Measurements from ENCODE around the gene MAD1L1.
"Not testable (repeated sequence)": the region's sequence is repeated elsewhere in the genome, so short reads cannot be mapped to it uniquely, and the experiment has no call there.

Gene MAD1L1

DNA sequence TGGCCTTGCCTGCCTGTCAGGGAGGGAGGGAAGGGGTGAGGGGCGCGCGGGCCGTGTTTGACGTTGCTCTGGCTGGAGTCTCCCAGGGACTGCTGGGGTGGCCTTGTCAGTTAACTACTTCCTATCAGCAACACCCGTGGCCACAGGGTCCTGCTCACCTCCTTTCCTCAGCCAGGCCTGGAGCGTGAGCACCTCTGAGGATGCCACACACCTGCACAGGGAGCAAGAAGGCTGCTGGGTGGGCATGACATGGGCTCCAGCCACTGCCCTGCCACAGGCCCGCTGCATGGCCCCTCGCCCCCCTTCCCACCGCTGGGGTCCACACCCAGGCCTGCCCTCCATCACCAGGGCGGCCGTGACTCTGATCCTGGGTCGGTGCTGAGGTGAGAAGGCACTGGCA, 350.3 kb downstream of the MAD1L1 start:
- Histone ChIP-seq H3K27ac (ENCODE audit: low read depth, low read length) (no peak overlapping the region), H3K9me2 (replicated peaks; ENCODE audit: control insufficient read depth, low read length) (no peaks in the 10 kb centered on the region), H4K20me1 (ENCODE audit: control insufficient read depth, insufficient read depth, low read depth, low read length) (no peaks in the 10 kb centered on the region), H3F3A (ENCODE audit: control insufficient read depth, insufficient read depth) (peaks cover under 1% of the 10 kb centered on the region; the same call in 1 of the 2 replicates), H3K9me3 (ENCODE audit: control insufficient read depth, insufficient read depth, low read length) (peaks cover 4% of the 10 kb centered on the region; the same call in 1 of the 2 replicates), H3K27me3 (ENCODE audit: control insufficient read depth, low read length) (no peaks in the 10 kb centered on the region), H3K4me2 (ENCODE audit: low read length) (no peak overlapping the region), H3K79me2 (ENCODE audit: control insufficient read depth, low read length) (no peaks in the 10 kb centered on the region; the same call in 1 of the 2 replicates), H3K4me1 (ENCODE audit: control insufficient read depth, low read length) (no peaks in the 10 kb centered on the region), H3K36me3 (ENCODE audit: control insufficient read depth, low read length) (peaks cover 8% of the 10 kb centered on the region), H3K4me3 (ENCODE audit: low read length) (no peak overlapping the region)
- TF ChIP-seq, protein P1, sequence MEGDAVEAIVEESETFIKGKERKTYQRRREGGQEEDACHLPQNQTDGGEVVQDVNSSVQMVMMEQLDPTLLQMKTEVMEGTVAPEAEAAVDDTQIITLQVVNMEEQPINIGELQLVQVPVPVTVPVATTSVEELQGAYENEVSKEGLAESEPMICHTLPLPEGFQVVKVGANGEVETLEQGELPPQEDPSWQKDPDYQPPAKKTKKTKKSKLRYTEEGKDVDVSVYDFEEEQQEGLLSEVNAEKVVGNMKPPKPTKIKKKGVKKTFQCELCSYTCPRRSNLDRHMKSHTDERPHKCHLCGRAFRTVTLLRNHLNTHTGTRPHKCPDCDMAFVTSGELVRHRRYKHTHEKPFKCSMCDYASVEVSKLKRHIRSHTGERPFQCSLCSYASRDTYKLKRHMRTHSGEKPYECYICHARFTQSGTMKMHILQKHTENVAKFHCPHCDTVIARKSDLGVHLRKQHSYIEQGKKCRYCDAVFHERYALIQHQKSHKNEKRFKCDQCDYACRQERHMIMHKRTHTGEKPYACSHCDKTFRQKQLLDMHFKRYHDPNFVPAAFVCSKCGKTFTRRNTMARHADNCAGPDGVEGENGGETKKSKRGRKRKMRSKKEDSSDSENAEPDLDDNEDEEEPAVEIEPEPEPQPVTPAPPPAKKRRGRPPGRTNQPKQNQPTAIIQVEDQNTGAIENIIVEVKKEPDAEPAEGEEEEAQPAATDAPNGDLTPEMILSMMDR (IDR thresholded peaks at IDR 0.05; ENCODE audit: low read depth, low read length, poor library complexity, severe bottlenecking): no peak

DNA sequence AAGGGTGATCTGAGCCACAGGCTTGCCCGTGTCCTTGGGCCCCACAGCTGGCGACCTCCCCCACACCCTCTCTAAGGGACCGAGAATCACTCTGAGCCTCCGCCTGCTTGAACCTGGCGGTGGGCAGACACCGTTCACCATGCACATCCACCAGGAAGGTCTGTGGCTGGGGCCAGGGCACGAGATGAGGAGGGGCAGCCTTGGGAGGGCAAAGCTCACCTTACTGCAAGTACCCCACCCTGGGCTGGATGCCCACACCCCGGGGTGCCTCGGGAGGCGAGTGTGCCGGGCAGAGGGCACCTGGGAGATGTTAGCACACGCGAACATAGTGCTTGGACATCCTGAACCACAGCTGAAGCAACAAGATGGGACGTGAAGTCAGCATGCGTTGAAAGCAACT, 350.8 kb downstream of the MAD1L1 start:
- H3K36me3 ChIP-seq (ENCODE audit: control insufficient read depth, low read length): peaks cover 3% of the 10 kb centered on the region
- no peak overlapping the region for H3K27ac ChIP-seq (ENCODE audit: low read depth, low read length)
- H3K4me2 ChIP-seq (ENCODE audit: low read length): no peak overlapping the region

DNA sequence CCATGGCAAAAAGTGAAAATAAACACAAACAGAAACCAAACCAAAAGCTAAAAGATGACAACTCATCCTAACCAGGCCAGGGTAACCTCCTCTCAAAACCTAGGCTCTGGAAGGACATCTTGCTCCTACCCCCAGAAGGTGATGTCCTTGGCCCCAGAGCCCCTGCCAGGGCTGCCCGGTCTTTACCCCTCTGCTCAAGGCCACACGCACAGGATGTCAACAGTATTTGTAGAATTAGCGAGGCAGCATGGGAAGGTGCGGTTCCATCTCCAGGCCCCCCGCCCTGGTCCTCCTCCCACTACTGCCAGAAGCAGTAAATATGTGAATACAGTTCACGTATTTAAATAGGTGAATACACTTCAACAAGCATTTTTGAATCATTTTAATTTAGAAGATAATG, 356.1 kb downstream of the MAD1L1 start:
- Histone ChIP-seq H3K9me3 (ENCODE audit: control insufficient read depth, insufficient read depth, low read length) (peaks cover 34% of the 10 kb centered on the region), H3K36me3 (ENCODE audit: control insufficient read depth, low read length) (peaks cover 12% of the 10 kb centered on the region; the same call in 1 of the 2 replicates)

More for the DNA sequence above, 350.8 kb downstream of the MAD1L1 start:
- Histone ChIP-seq H3K9me3 (ENCODE audit: control insufficient read depth, insufficient read depth, low read length) (no peaks in the 10 kb centered on the region), H3K79me2 (ENCODE audit: control insufficient read depth, low read length) (no peaks in the 10 kb centered on the region; the same call in 1 of the 2 replicates), H3F3A (ENCODE audit: control insufficient read depth, insufficient read depth) (no peaks in the 10 kb centered on the region), H3K9me2 (replicated peaks; ENCODE audit: control insufficient read depth, low read length) (no peaks in the 10 kb centered on the region), H3K4me1 (ENCODE audit: control insufficient read depth, low read length) (no peaks in the 10 kb centered on the region), H3K27me3 (ENCODE audit: control insufficient read depth, low read length) (no peaks in the 10 kb centered on the region), H3K4me3 (ENCODE audit: low read length) (no peak overlapping the region), H4K20me1 (ENCODE audit: control insufficient read depth, insufficient read depth, low read depth, low read length) (no peaks in the 10 kb centered on the region)
- TF ChIP-seq EZH2phosphoT487 (IDR thresholded peaks at IDR 0.05; ENCODE audit: borderline replicate concordance, low read length): no peak
- TF ChIP-seq, protein P1 (IDR thresholded peaks at IDR 0.05; ENCODE audit: low read depth, low read length, poor library complexity, severe bottlenecking): no peak

DNA sequence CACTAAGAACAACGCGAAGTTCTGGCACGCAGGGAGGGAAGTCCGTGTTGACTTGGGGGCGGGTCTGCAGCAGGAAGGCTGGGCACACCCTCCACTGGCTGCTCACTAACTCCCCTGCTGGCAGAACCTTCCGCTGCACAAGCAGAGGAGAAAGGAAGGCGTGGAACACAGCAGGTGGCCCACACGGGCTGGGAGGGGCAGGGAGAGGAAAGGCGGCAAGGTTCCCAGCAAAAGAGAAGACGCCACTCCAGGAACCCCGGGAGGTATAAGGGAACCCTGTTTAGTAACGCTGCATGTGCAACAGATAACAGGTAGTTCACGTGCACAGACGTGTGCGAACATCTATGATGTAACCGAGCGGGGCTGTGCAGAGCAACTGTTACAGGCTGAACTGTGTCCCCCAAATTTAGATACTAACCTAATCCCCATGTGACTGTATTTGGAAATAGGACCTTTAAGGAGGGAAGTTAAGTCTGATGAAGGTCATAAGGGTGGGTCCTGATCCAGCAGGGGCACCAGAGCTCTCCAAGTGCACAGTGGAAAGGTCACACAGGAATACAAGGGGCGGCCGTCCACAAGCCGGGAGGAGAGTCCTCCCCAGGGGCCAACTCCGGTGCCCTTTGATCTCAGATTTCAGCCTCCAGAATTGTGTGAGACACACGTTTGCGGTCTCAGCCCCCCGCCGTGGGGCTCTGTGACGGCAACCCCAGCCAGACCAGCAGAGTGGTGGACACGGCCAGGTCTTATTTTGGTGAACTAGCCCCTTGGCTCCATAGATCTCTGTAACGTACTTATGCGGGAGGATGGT, 357.1 kb downstream of the MAD1L1 start:
- H3K27ac ChIP-seq (ENCODE audit: low read depth, low read length); H3F3A ChIP-seq (ENCODE audit: control insufficient read depth, insufficient read depth); H3K79me2 ChIP-seq (ENCODE audit: control insufficient read depth, low read length); H3K4me1 ChIP-seq (ENCODE audit: control insufficient read depth, low read length); H3K27me3 ChIP-seq (ENCODE audit: control insufficient read depth, low read length); H4K20me1 ChIP-seq (ENCODE audit: control insufficient read depth, insufficient read depth, low read depth, low read length); H3K9me2 ChIP-seq (replicated peaks; ENCODE audit: control insufficient read depth, low read length); H3K4me3 ChIP-seq (ENCODE audit: low read length); H3K4me2 ChIP-seq (ENCODE audit: low read length): not testable (repeated sequence)
- Histone ChIP-seq H3K9me3 (ENCODE audit: control insufficient read depth, insufficient read depth, low read length) (peaks cover 44% of the 10 kb centered on the region), H3K36me3 (ENCODE audit: control insufficient read depth, low read length) (peaks cover 12% of the 10 kb centered on the region; the same call in 1 of the 2 replicates)

More for the DNA sequence above, 356.1 kb downstream of the MAD1L1 start:
- not testable (repeated sequence) for H3K4me2 ChIP-seq (ENCODE audit: low read length); H3K79me2 ChIP-seq (ENCODE audit: control insufficient read depth, low read length); H3F3A ChIP-seq (ENCODE audit: control insufficient read depth, insufficient read depth); H3K27me3 ChIP-seq (ENCODE audit: control insufficient read depth, low read length); H3K9me2 ChIP-seq (replicated peaks; ENCODE audit: control insufficient read depth, low read length); H3K4me3 ChIP-seq (ENCODE audit: low read length); H3K4me1 ChIP-seq (ENCODE audit: control insufficient read depth, low read length); H4K20me1 ChIP-seq (ENCODE audit: control insufficient read depth, insufficient read depth, low read depth, low read length); H3K27ac ChIP-seq (ENCODE audit: low read depth, low read length)

DNA sequence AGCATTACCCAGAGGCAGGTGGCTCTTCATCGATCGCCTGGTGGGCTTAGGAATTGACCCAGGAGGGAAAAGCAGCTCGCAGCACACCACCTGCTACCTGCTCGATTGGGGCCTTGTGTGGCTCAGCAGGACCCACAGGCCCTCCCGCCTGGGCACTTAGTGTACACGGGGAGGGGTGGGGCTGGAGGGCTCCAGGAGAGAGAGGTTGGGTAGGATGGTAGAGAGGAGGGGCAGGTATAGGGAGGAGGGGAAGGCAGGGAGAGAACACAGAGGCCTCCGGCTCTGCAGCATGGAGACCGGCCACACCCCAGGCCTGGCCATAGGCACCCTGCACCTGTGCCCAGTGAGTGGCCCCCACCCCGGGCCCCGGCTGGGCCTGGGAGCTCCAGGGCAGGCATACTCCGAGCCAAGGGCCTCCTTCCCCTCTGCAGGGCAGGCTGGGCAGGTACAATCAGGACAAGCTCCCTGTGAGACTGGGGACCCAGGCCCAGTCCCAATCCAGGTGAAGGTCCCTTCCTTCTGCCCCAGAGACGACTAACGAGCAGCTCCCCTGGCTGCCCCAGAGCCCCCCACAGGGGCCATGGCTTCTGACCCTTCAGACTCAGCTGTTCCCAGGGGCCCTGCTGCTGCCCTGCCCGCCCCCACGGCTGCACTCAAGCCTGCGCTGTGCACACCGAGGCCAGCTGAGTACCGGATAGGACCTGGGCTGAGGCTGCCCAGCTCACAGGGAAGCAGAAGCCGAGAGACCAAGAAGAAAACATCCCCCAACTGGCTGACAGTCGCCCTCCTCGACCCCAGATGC, 358.0 kb downstream of the MAD1L1 start:
- H3K27ac ChIP-seq (ENCODE audit: low read depth, low read length); H3K4me3 ChIP-seq (ENCODE audit: low read length); H4K20me1 ChIP-seq (ENCODE audit: control insufficient read depth, insufficient read depth, low read depth, low read length); H3K79me2 ChIP-seq (ENCODE audit: control insufficient read depth, low read length); H3K9me2 ChIP-seq (replicated peaks; ENCODE audit: control insufficient read depth, low read length); H3K4me1 ChIP-seq (ENCODE audit: control insufficient read depth, low read length); H3K27me3 ChIP-seq (ENCODE audit: control insufficient read depth, low read length); H3K4me2 ChIP-seq (ENCODE audit: low read length); H3F3A ChIP-seq (ENCODE audit: control insufficient read depth, insufficient read depth): not testable (repeated sequence)
- Histone ChIP-seq H3K9me3 (ENCODE audit: control insufficient read depth, insufficient read depth, low read length) (peaks cover 44% of the 10 kb centered on the region), H3K36me3 (ENCODE audit: control insufficient read depth, low read length) (peaks cover 12% of the 10 kb centered on the region; the same call in 1 of the 2 replicates)
